ENCODE measurements around the gene KMT2A. TPM values are rescaled to one million over a fixed set of nuclear protein-coding genes. Genes with fewer than 3 reads are reported as not detected.
A peak's percentile ranks its signal among the peaks of the same experiment; 100 is the strongest.
"Not testable (repeated sequence)": the region's sequence is repeated elsewhere in the genome, so short reads cannot be mapped to it uniquely, and the experiment has no call there.

KMT2A gene
- total RNA-seq, 2 donors from 2014 or later: 62.6 to 209 TPM

- DNase-seq (no peak), ATAC-seq (no peak)
- no peaks in the 10 kb centered on the region for H3K9me3 ChIP-seq
- no peak overlapping the region for H3K4me3 ChIP-seq
- H3K4me1 ChIP-seq: no peaks in the 10 kb centered on the region
- WGBS, 2 donors: 71 to 80% methylated on average over 7 of the region's 7 CpGs
- no peaks in the 10 kb centered on the region for H3K27me3 ChIP-seq
- intact Hi-C loops (cut with DNase I): no loop called here
- TF ChIP-seq POLR2A (IDR thresholded peaks at IDR 0.05): no peak
- H3K27ac ChIP-seq: no peak overlapping the region
- peaks cover 6 to 32% of the 10 kb centered on the region in 2 donors for H3K36me3 ChIP-seq (replicated peaks in 1 of 2; ENCODE audit: insufficient read depth in 1 of 2, low read depth in 2 of 2)
Measured at GRCh38 chr11:118476676-118477075, 40.4 kb downstream of the KMT2A start.

GRCh38 chr11:118481238-118481637, 44.9 kb downstream of the KMT2A start:
- H3K4me3 ChIP-seq; intact Hi-C loops (cut with DNase I); DNase-seq; H3K27me3 ChIP-seq; H3K27ac ChIP-seq; H3K9me3 ChIP-seq; H3K4me1 ChIP-seq; ATAC-seq: not testable (repeated sequence)
- 100% methylated on average over 1 of the region's 1 CpG for WGBS, 2 donors
- peaks cover 6 to 49% of the 10 kb centered on the region in 2 donors for H3K36me3 ChIP-seq (replicated peaks in 1 of 2; ENCODE audit: insufficient read depth in 1 of 2, low read depth in 2 of 2)

GRCh38 chr11:118484405-118484804, 48.1 kb downstream of the KMT2A start:
- Histone ChIP-seq H3K9me3 (no peaks in the 10 kb centered on the region), H3K4me1 (no peaks in the 10 kb centered on the region), H3K27ac (no peak overlapping the region), H3K4me3 (no peak overlapping the region), H3K36me3 (replicated peaks in 1 of 2; ENCODE audit: insufficient read depth in 1 of 2, low read depth in 2 of 2) (peaks cover 4 to 41% of the 10 kb centered on the region in 2 donors), H3K27me3 (no peaks in the 10 kb centered on the region)
- DNase-seq (no peak), ATAC-seq (no peak)
- intact Hi-C loops (cut with DNase I): no loop called here
- WGBS, 2 donors: 90 to 99% methylated on average over 3 of the region's 3 CpGs
- TF ChIP-seq CTCF (IDR thresholded peaks at IDR 0.05) (no peak), POLR2A (IDR thresholded peaks at IDR 0.05) (no peak)

- intact Hi-C loops (cut with DNase I): no loop called here
- DNase-seq (no peak), ATAC-seq (no peak)
- no peaks in the 10 kb centered on the region for H3K27me3 ChIP-seq
- no peak overlapping the region for H3K4me3 ChIP-seq
- no peaks in the 10 kb centered on the region for H3K4me1 ChIP-seq
- TF ChIP-seq CTCF (IDR thresholded peaks at IDR 0.05) (no peak), POLR2A (IDR thresholded peaks at IDR 0.05) (no peak)
- H3K9me3 ChIP-seq: no peaks in the 10 kb centered on the region
- peaks cover 12 to 49% of the 10 kb centered on the region in 2 donors for H3K36me3 ChIP-seq (replicated peaks in 1 of 2; ENCODE audit: insufficient read depth in 1 of 2, low read depth in 2 of 2)
- no peak overlapping the region for H3K27ac ChIP-seq
Measured at GRCh38 chr11:118485273-118485672, 49.0 kb downstream of the KMT2A start.

GRCh38 chr11:118488480-118489109, 52.3 kb downstream of the KMT2A start:
- H3K27ac ChIP-seq: no peak overlapping the region
- TF ChIP-seq CTCF (IDR thresholded peaks at IDR 0.05): peak; percentile 39 to 78 (median 74)
- no peak for TF ChIP-seq POLR2A (IDR thresholded peaks at IDR 0.05)
- no peaks in the 10 kb centered on the region for H3K9me3 ChIP-seq
- no peak overlapping the region for H3K4me3 ChIP-seq
- H3K36me3 ChIP-seq (replicated peaks in 1 of 2; ENCODE audit: insufficient read depth in 1 of 2, low read depth in 2 of 2): peaks cover 17 to 50% of the 10 kb centered on the region in 2 donors
- no peaks in the 10 kb centered on the region for H3K4me1 ChIP-seq
- no peaks in the 10 kb centered on the region for H3K27me3 ChIP-seq
- WGBS, 2 donors: 24 to 25% methylated on average over 7 of the region's 7 CpGs
- peak; percentile 57 to 66 (median 63) for DNase-seq
- intact Hi-C loops (cut with DNase I): no loop called here
- ATAC-seq: peak; percentile 77

GRCh38 chr11:118491041-118491440, 54.7 kb downstream of the KMT2A start:
- intact Hi-C loops (cut with DNase I): loop anchor here (5.0 kb wide), 1 partner anchor 119 kb away; no protein-coding TSS in a partner anchor
- H3K36me3 ChIP-seq (replicated peaks in 1 of 2; ENCODE audit: insufficient read depth in 1 of 2, low read depth in 2 of 2): peaks cover 17 to 52% of the 10 kb centered on the region in 2 donors
- 78 to 88% methylated on average over 4 of the region's 4 CpGs for WGBS, 2 donors
- H3K4me1 ChIP-seq: no peaks in the 10 kb centered on the region
- H3K9me3 ChIP-seq: no peaks in the 10 kb centered on the region
- DNase-seq (no peak), ATAC-seq (no peak)
- TF ChIP-seq POLR2A (IDR thresholded peaks at IDR 0.05): no peak
- no peak for TF ChIP-seq CTCF (IDR thresholded peaks at IDR 0.05)
- no peak overlapping the region for H3K4me3 ChIP-seq
- no peaks in the 10 kb centered on the region for H3K27me3 ChIP-seq
- no peak overlapping the region for H3K27ac ChIP-seq
